Ovary (tissue), 3 donors: ENCODE results near the gene KCNMB1.

Source experiments
- CTCF ChIP-seq, 3 donors: fragments of 450-650 bp in 2 of 3; fragments of 200-600 bp in 1 of 3; IDR thresholded peaks; one replicate each; pipeline versions ENCODE4 v1.5.1 to v1.8.0; 2016 to 2022; ENCODE audit warnings: antibody characterized with exemption in 3 of 3, mild to moderate bottlenecking in 1 of 3
- EP300 ChIP-seq: sonication (generic); formaldehyde crosslinking; IDR thresholded peaks from one replicate; pipeline ENCODE4 v1.6.1; 2017; ENCODE audit warnings: antibody characterized with exemption
- POLR2A ChIP-seq: fragments of 450-650 bp; IDR thresholded peaks from one replicate; pipeline ENCODE4 v1.6.1; 2017; ENCODE audit warnings: antibody characterized with exemption, mild to moderate bottlenecking, moderate library complexity
- donor health status: DM: no; HTN: no; CAD: no.

DNA sequence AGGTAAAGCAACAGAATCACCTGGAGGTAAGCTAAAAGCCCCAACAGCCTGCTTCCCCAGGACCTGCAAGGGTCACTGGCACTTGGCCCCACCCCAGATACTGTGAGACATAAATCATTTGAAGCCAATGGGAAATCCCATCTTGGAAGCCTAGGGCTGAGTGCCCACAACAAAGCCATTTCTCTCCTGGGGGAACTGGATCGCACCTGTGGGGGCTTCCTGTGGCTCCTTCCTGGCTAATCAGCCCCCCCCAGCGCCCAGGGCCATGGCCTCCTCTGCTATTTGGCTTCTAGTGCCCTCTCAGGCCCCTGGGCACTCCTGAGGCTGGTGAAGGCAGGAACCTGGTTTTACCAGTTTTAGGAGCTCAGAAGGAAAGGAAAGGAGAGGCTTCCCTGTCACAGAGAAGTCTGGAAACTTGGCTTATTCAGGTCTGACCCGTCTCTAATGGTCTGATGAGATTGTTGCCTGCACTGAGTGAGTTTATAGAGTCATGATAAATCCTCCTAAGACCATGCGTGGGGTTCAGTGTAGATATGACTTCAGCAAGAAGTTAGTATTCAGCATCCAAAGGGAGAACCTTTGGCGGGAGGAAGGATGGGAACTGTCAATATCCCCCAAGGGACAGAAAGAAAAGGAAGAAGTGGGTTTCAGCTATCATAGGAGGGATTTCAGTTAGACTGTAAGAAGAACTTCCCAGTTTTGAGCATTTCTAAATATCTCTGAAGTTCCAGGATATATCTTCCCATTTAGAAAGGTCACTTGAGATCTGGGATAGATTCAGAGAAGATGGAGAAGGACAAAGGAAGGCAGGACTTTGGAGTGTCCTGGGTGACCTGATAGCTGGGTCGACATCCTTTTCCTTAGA is 1.2 kb downstream of the KCNMB1 start:
- TF ChIP-seq CTCF (IDR thresholded peaks at IDR 0.05) (no peak), EP300 (no peak), POLR2A (no peak)
